Measurements from ENCODE around the gene SLC16A5.

GRCh38 chr17:75138519-75138918 is 50.8 kb downstream of the SLC16A5 start:
- TF ChIP-seq CTCF (IDR thresholded peaks at IDR 0.05; ENCODE audit: low read length): no peak
- TF ChIP-seq EZH2 (IDR thresholded peaks at IDR 0.05; ENCODE audit: borderline replicate concordance, low read length): no peak
